SK-N-DZ (cell line): ENCODE data around the gene NDUFV2.
A peak's percentile ranks its signal among the peaks of the same experiment; 100 is the strongest.

Experiments
- DNase-seq: peaks from one replicate; pipeline ENCODE4 v3.0.0-alpha.2; 2015; ENCODE audit warnings: low spot score

NDUFV2 gene

DNA sequence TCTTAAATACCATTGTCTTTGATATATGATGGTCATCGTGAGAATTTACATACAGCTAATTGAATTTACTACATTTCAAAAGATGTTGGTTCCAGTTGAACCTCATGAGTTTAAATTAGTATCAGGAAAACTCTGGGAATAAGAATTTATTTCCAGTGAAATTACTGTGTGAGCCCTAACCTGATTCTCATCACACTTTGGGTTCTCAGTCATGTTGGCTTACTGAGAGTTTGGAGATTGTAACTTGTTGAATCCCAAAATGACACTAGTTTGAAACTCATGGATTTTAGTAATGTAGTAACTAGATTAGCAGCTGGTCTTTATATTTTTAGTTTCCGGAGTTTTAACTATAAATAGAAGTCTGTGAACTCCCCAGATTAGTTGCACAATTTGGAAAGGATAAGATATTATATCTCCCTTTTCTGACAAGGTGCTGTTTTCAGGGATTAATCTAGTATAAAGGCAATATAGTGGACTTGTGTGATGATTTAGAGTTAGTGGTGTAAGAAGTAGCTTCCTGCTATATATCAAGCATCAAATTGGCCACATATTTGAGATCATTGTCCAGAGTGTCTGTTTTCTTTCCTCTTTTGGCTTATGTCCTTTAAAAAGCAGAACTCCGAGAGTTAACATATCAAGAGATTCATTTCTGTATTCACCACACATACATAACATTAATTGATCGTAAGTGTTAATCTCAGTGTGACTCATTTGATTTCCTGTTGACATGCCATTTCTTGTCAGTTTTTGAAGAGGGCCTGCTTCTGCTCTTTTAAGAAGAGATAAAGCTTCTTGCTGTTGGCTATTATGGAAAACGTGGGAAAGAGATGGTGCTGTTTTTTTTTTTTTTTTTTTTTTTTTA lies 15.7 kb downstream of the NDUFV2 start:
- no peak for DNase-seq

DNA sequence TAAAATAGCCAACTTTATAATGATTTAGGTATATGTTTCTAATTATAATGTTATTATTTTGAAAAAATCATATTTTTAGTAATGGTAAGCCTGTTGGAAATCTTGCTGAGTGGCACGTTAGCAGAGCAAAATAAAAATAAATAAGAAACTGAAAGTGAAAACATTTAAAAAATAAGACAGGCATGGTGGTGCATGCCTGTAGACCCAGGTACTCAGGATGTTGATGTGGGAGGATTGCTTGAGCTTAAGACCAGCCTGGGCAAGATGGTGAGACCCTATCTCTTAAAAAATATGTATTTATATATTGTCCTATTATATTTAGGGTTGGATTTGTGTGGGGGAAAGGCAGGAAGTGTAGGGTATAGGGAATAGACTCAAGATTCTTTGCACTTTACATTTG lies 18.3 kb downstream of the NDUFV2 start:
- DNase-seq = no peak

DNA sequence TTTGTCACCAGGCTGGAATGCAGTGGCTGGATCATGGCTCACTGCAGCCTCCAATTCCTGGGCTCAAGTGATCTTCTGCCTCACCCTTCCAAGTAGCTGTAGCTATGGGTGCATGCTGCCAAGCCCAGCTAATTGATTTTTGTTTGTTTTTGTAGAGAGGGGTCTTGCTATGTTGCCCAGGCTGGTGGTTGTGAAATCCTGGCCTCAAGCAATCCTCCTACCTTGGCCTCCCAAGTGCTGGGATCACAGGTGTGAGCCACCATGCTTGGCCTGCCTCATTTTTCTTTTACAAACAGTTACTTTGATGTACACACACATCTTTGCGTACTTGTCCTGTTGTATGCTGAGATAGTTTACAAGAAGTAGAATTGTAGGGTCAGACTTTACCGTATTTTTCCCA lies 21.0 kb downstream of the NDUFV2 start:
- no peak for DNase-seq

DNA sequence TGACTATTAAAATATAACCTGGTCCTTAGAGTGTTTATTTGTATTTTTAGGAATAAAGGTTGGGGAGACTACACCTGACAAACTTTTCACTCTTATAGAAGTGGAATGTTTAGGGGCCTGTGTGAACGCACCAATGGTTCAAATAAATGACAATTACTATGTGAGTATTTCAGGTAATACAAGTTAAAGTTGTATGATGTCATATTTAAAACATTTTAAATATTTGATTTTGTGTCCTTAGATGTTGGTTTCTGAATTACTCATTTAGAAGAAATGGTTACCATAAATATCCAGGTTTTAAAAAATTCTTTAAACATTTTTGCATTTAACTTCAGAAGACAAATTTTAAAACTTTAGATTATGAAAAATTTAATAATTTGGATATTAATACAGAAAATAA lies 22.3 kb downstream of the NDUFV2 start:
- no peak for DNase-seq

DNA sequence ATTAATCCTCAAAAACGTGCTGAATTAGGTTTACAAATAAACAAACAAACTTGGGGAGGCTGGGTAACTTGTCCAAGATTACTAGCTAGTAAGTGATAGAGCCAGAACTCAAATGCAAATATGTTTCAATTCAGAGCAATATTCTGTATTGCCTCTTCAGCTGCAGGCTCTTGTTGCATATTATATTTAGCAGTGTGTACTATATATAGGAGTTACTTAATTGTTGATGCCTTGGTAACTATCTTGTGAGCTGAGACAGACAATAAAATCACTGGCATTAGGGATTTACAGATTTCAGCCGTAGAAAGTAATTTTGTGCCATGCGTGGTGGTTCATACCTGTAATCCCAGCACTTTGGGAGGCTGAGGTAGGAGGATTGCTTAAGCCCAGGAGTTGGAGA lies 23.8 kb downstream of the NDUFV2 start:
- DNase-seq = no peak

DNA sequence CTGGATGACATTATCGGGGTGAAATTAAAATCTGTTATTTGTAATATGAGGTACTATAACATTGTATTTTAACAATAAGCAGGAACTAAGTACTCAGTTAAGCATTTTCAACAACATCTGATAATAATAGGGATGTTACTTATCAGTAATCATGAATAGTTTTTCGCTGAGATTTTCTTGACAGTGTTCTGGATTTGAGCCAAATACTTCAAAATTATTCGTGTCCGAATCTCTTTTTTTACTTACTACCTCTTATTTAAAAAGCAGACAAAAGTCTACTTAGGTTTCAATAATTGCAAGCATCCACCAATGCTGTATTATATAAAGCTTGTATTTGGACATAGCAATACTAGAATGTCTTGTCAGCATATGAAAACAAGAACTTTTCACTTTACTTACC lies 27.7 kb downstream of the NDUFV2 start:
- DNase-seq = no peak

DNA sequence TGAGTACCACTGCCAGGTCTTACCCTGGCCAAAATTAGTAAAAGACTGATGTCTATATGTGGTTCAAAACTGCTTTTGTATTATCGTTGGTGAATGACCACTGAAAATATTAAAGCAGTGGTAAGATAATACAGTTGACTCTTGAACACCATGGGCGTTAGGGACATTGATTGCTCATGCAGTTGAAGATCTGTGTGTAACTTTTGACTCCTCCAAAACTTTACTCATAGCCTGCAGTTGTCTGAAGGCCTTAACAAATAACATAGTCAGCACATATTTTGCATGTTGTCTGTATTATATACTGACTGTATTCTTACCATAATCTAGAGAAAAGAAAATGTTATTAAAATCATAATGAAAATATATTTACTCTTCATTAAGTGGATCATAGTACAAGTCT lies 28.3 kb downstream of the NDUFV2 start:
- no peak for DNase-seq

DNA sequence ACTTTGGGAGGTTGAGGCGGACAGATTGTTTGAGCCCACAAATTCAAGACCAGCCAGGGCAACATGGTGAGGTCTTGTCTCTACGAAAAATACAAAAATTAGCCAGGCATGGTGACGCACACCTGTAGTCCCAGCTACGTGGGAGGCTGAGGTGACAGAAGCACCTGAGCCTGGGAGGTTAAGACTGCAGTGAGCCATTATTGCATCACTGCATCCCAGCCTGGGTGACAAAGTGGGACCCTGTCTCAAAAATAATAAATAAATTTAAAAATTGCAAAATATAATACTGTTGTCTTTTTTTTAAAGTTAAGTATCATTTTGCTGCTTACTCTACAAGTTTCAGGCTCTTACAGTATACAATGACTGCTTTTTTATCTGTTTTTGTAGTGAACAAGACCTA lies 30.1 kb downstream of the NDUFV2 start:
- DNase-seq = no peak

DNA sequence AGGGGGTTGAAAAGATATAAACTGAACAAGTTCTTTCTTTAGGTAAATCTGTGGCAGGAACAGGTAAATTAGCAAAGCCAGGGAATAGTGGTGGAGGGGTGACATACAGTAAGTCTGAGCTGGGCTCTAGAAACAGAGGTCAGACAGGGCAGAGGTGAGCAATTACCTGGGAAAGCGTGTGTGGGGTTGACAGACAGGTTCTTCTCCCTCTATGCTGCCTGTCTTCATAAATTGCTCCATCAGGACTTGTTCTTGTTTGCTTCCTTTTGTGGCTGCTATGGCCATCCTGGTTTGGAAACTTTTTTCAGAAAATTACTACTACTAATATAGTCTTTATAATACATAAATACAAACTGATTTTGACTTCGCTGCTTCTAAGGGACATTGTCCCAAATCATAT lies 30.7 kb downstream of the NDUFV2 start:
- no peak for DNase-seq

DNA sequence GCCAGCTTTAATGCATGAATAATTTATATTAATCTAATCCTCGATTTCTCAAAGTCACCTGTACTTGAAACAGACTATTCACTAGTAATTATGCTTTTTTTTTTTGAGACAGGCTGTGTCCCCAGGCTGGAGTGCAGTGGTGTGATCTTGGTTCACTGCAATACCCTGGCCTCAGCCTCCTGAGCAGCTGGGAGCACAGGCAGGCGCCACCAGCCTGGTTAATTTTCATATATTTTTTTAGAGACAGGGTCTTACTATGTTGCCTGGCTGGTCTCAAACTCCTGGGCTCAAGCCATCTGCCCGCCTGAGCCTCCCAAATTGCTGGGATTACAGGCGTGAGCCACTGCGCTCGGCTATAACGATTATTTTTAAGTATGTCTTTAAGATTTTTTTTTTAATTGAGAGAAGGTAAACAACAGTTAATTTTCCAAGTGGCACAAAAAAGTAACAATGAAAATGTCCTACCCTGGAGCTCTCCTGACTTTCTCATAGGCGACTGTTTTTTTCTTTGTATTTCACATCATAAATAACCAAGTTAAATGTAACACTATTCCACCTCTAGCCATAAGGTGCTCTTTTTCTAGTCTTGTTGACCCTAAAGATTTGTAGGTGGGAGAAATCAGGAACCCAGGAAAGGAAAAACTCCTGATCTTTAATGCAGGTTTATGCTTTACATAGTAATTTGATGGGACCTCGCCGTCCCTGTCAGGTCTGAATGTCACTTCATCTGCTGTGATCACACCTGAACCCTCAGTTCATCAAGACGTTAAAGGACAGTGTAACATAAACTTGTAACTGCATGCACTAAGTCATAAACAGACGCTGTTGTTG lies 32.8 kb downstream of the NDUFV2 start:
- DNase-seq = no peak

DNA sequence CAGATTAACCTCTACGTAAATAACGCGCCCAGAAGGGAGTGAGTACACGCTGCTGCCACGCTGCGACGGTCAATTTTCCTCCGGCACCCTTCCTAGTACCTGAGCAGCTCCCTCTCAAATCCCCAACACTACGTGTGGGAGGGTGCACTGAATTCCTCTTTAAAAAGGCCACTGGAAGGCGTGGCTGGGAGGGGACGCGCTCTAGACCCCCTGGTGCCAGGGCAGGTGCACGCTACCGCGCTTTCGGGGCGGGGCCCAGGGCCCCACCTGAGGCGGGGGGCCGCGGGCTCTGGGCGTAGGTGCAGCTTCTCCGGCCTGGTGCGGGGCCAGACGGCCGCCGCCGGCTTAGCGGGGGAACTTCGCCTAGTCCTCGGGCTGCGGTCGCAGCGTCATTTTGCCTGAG lies 33.4 kb downstream of the NDUFV2 start:
- peak; percentile 38 for DNase-seq

DNA sequence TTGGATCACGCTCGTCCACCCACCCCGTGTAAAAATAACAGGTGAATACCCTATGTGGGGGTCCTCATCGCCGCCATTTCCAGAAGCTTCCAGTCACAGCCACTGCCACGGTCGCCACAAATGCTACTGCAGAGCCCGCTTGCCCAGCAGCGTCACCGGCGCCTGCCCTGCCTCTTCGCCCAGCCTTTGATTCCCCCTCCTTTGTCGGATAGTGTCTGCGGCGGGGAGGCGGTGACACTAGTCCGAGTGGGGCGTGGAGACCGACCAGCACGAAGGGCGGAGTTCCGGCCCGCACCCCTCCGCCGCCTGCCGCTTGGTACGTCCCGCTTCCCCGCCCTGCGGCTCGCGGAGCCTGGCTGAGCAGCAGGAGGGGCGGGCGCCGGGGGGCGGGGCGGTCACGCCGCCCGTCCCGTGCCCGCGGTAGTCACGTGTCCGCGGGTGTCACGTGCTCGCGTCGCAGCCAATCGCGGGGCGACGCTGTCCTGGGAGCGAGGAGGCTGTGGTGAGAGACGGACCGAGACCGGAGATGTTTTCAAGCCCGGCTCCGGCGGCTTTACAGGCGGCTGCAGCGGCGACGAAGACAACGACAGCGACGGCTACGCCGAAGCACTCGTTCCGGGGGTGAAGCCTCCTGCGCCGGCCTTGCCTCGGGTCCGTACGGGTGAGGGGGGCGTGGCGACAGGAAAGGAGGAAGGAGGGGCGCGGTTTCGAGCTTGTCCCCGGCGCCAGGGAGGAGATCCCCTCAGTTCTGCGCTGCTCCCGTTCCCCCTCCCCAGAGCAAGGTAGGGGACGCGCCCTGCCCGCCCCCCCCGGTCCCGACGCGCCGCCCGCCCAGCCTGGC lies 34.0 kb downstream of the NDUFV2 start, which contains the start of gene ANKRD12:
Gene ANKRD12, plus strand, starts transcription at position 467 of the 841 bp plus-strand sequence. CDS start 45,652 bp downstream, outside the sequence.
- DNase-seq = peak; percentile 96

DNA sequence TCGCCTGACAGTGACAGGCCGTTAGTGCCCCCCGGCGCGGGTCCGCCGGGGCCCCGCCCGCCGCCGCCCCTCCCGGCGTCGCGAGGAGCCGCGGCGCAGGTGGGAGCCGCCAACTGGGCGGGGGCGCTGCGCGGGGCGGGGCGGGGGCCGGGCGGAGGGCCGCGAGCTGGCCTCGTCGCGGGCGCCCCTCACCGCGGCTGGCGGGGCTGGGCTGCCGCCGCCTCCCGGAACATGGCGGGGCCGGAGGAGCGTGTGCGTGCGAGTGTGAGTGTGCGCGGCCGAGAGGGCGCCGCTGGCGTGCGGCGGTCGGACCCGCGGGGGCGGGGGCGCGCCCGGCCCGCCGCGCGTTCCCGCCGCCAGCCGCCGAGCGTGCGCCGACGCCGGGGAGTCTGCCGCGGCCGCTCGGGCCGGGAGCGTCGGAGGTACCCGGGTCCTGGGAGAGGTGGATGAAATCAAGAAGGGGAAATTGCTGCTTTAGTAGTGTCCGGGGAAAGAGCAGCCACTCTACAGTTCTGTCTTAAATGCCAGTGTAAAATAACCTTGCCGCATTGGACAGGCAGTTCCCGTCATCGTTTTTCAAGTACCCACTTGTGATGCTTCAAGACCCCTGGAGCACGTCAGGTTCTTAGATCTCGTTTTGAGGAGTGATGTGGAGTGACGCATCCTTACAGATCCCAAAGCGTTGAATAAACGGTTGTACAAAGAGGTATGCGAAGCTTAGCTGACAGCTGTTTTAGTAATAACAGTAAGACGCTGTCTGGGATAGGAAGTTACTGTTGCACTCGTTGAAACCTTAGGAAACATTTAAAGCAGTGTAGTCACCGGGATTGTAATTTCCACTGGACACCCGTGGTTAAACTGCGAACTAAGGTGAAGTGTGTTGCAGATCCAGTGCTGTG lies 34.9 kb downstream of the NDUFV2 start:
- peak; percentile 72 for DNase-seq

DNA sequence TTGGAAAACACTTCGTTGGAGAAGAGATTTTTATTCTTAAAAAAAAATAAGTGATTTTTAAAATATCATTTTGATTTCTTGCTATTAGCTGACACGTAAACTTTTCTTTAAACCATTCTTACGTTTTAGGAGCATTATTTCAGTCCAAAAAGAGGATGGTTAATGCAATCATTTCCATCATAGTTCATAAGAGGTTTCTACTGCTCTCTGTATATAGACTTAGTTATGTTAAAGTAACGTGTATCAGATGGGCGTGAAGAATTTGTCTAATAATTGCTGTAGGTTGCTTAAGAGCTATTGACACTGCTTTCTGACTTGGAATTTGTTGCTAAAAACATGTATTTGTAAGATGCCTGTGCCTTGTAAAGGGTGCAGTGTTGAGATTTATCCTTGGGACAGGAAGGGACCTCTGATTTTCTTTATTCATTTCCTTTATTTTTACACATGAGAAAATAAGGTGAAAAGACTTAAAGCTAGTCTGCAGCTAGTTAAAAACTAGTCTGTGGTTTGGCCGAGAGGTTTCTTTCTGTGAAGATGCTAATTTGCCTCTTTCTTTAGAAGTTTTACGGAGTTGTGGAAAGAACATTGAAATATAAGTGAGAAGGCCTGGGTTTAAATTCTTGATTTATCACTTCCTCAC lies 37.0 kb downstream of the NDUFV2 start:
- no peak for DNase-seq

DNA sequence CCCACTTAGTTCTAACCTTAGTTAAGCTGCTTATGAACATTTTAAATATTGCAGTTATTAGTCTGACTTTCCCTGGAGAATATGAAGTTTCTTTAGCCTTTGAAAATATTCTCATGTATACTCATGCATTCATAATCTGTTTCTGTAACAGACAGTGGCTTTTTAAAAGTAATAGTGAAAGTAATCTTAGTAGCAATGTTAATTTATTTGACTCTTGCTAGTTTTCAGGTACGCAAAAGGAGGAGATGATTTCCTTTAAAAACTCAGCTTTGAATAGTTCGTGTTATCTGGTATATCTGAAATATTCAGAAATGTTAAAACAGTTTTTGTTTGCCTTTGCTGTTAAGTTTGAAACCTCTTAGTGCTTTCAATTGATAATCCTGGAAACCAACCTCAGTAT lies 37.9 kb downstream of the NDUFV2 start:
- no peak for DNase-seq

DNA sequence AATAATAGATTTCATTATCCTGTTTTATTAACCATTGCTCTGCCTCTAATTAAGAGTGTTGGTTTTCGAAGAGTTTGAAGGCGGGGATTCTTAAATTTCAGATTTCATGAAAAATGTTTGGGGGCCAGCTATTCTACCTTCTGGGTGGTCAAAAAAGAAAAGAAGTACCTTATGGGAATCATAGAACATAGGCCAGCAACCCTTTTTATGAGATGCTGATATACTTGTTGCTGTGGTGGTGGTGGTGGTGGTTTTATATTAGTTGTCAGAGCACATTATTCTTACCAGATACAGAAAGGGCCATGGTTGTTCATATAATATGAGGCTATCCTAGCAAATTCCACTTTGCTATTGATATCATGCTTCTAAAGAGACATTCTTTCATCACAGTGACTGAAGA lies 38.5 kb downstream of the NDUFV2 start:
- DNase-seq = no peak

DNA sequence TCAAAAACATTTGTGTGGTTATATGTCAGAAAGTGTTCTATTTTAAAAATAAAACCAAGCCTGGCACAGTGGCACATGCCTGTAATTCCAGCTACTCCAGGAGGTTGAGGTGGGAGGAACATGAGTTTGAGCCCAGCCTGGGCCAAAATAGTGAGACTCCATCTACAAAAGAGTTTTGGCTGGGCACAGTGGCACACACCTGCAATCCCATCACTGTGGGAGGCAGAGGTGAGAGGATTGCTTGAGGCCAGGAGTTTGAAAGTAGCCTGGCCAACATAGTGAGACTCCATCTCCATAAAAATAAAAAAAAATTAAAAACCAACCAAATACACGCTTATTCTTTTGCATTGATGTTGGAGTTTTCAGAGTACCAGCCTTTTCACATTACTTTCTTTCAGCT lies 43.7 kb downstream of the NDUFV2 start:
- no peak for DNase-seq

DNA sequence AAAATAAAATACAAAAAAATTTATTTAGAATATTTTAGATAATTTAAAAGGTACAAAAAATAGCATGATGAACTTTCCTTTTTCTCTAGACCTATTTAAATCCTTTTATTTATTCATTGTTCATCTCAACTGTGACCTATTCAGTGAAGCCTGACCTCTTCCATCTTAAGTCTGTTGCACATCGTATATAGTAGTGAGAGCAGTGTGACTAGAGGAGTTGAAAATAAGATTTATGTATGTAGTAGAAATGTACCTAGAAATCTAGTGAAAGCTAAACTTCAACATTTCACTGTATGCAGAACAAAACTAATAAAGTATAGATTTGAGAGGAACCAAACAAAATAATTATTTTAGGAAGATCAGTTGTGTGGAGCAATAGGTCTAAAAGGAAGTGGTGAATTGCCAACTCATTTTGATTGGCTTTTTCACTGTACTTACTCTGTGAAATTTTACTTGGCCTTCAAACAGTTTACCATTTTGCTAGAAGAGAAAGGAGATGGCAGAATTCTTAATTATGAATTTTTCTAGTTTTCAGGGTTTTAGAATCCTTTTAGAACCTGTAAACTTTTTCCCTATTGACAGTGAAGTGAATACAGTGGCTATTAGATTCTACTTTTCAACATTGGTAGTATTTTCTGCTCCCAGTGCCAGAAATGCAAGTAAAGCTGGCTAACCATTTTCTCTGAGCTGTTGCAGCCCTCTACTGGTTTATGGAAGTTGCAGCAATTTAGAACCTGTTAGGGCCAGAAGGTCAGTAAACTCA lies 45.1 kb downstream of the NDUFV2 start:
- peak; percentile 59 for DNase-seq

DNA sequence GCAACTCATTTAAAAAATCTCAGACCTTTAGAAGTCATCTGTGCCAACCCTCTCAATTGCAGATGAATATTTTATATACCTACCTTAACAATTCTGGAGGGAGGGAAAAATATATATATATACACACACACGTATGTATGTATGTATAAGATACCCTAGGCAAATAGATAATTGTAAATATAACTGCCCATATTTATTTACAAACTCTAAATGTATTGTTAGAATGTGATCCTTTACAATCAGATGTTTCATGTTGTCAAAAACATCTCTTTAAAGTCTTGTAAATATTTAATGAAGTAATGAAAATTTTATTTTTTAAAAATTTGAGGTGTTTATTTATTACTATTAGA lies 45.7 kb downstream of the NDUFV2 start:
- DNase-seq = no peak

DNA sequence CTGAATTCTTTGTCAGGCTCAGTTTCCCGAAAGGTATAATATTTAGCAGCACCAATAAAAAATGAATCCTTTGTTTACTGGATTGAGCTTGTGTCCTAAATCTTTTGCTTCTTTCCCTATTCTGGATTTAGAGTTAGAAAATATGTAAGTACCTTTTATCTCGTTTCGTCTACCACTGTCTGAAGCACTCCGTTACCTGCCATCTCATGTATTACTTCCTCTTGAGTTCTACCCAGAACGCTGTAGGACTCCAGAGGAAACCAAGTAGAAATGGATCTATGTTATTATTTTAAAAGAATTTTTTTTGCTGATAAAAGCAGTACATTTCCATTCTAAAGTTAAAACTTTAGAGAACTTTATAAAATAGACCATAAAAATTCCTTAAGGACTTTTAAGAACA lies 47.6 kb downstream of the NDUFV2 start:
- no peak for DNase-seq
